ENCODE data around the gene ZNF445. TPM values are rescaled to one million over a fixed set of nuclear protein-coding genes. Genes with fewer than 3 reads are reported as not detected.
A peak's percentile ranks its signal among the peaks of the same experiment; 100 is the strongest.

ZNF445 gene
- polyA plus RNA-seq (2013): 7.0 and 7.3 TPM in 2 replicates

- Histone ChIP-seq H3K23ac (ENCODE audit: low read length) (no peak within 1 kb of the TSS), H4K8ac (ENCODE audit: low read depth, low read length) (peak within 1 kb of the TSS; percentile 67), H3K9me3 (ENCODE audit: insufficient read depth, low read depth, low read length) (no peaks in the 10 kb centered on the region), H2BK5ac (ENCODE audit: low read depth, low read length, poor library complexity) (no peak within 1 kb of the TSS), H3K27ac (ENCODE audit: low read depth, low read length) (peak within 1 kb of the TSS; percentile 41), H3K4me1 (ENCODE audit: control insufficient read depth in 1 of 2, insufficient read depth in 2 of 2, low read length in 2 of 2) (peaks cover 0 to 10% of the 10 kb centered on the region in 2 experiments), H3K4me2 (ENCODE audit: low read length) (peak within 1 kb of the TSS; percentile 67), H3K36me3 (ENCODE audit: control insufficient read depth in 1 of 2, insufficient read depth in 2 of 2, low read length in 2 of 2) (peaks cover 0 to 2% of the 10 kb centered on the region in 2 experiments), H3K27me3 (ENCODE audit: insufficient read depth, low read length) (no peaks in the 10 kb centered on the region), H2BK120ac (ENCODE audit: insufficient read depth, low read length, poor library complexity) (peak within 1 kb of the TSS; percentile 26), H2BK12ac (ENCODE audit: low read length) (peak within 1 kb of the TSS; percentile 23), H3K14ac (ENCODE audit: low read length) (peak within 1 kb of the TSS; percentile 48), H2AFZ (ENCODE audit: insufficient read depth, low read length, poor library complexity) (peak within 1 kb of the TSS; percentile 62), H3K18ac (ENCODE audit: low read length) (peak within 1 kb of the TSS; percentile 18), H4K12ac (ENCODE audit: low read depth, low read length) (peak within 1 kb of the TSS; percentile 56), H3K4ac (ENCODE audit: low read depth, low read length) (peak within 1 kb of the TSS; percentile 5), H4K91ac (ENCODE audit: low read depth, low read length) (peak within 1 kb of the TSS; percentile 4), H3K79me2 (ENCODE audit: control insufficient read depth, insufficient read depth, low read length, poor library complexity) (no peaks in the 10 kb centered on the region), H3K79me1 (ENCODE audit: low read length) (peaks cover 3% of the 10 kb centered on the region), H2AK5ac (ENCODE audit: low read length) (no peak within 1 kb of the TSS), H3K4me3 (ENCODE audit: low read depth, low read length) (peak within 1 kb of the TSS; percentile 77), H3K9ac (ENCODE audit: low read length) (peak within 1 kb of the TSS; percentile 38)
- WGBS (ENCODE audit: extremely low coverage, insufficient coverage, insufficient read length): no CpG with 5 or more reads among the region's 69 CpGs
- peak; percentile 56 to 81 for DNase-seq
These were observed at the start of gene ZNF445 for GRCh38 chr3:44477312-44478030. TSS of gene ZNF445 (minus strand) at chr3:44477670. CDS start at chr3:44455549, 22,121 bp downstream.

GRCh38 chr3:44525060-44525459 is 47.6 kb upstream of the ZNF445 start:
- no peak overlapping the region for H2BK120ac ChIP-seq (ENCODE audit: insufficient read depth, low read length, poor library complexity)
- H3K79me2 ChIP-seq (ENCODE audit: control insufficient read depth, insufficient read depth, low read length, poor library complexity): no peaks in the 10 kb centered on the region
- no peaks in the 10 kb centered on the region for H3K27me3 ChIP-seq (ENCODE audit: insufficient read depth, low read length)
- H3K4me2 ChIP-seq (ENCODE audit: low read length): no peak overlapping the region
- no CpG with 5 or more reads among the region's 5 CpGs for WGBS (ENCODE audit: extremely low coverage, insufficient coverage, insufficient read length)
- no peaks in the 10 kb centered on the region for H3K36me3 ChIP-seq (ENCODE audit: control insufficient read depth in 1 of 2, insufficient read depth in 2 of 2, low read length in 2 of 2)
- H3K23ac ChIP-seq (ENCODE audit: low read length): no peak overlapping the region
- no peaks in the 10 kb centered on the region for H3K79me1 ChIP-seq (ENCODE audit: low read length)
- no peak overlapping the region for H3K14ac ChIP-seq (ENCODE audit: low read length)
- H3K4me3 ChIP-seq (ENCODE audit: low read depth, low read length): no peak overlapping the region
- no peak overlapping the region for H3K18ac ChIP-seq (ENCODE audit: low read length)
- H2BK12ac ChIP-seq (ENCODE audit: low read length): no peak overlapping the region
- peaks cover 1% of the 10 kb centered on the region for H3K9me3 ChIP-seq (ENCODE audit: insufficient read depth, low read depth, low read length)
- H4K8ac ChIP-seq (ENCODE audit: low read depth, low read length): no peak overlapping the region
- H2AFZ ChIP-seq (ENCODE audit: insufficient read depth, low read length, poor library complexity): no peak overlapping the region
- H4K12ac ChIP-seq (ENCODE audit: low read depth, low read length): no peak overlapping the region
- no peak overlapping the region for H3K27ac ChIP-seq (ENCODE audit: low read depth, low read length)
- no peak overlapping the region for H2AK5ac ChIP-seq (ENCODE audit: low read length)
- H4K91ac ChIP-seq (ENCODE audit: low read depth, low read length): no peak overlapping the region
- no peak overlapping the region for H3K4ac ChIP-seq (ENCODE audit: low read depth, low read length)
- peaks cover 3 to 6% of the 10 kb centered on the region in 2 experiments for H3K4me1 ChIP-seq (ENCODE audit: control insufficient read depth in 1 of 2, insufficient read depth in 2 of 2, low read length in 2 of 2)
- peak; percentile 48 to 70 for DNase-seq
- H3K9ac ChIP-seq (ENCODE audit: low read length): no peak overlapping the region
- no peak overlapping the region for H2BK5ac ChIP-seq (ENCODE audit: low read depth, low read length, poor library complexity)

GRCh38 chr3:44522494-44522933 is 45.0 kb upstream of the ZNF445 start:
- H3K14ac ChIP-seq (ENCODE audit: low read length): no peak overlapping the region
- no peak overlapping the region for H3K23ac ChIP-seq (ENCODE audit: low read length)
- H2AK5ac ChIP-seq (ENCODE audit: low read length): no peak overlapping the region
- peaks cover 3 to 6% of the 10 kb centered on the region in 2 experiments for H3K4me1 ChIP-seq (ENCODE audit: control insufficient read depth in 1 of 2, insufficient read depth in 2 of 2, low read length in 2 of 2)
- no peak overlapping the region for H4K8ac ChIP-seq (ENCODE audit: low read depth, low read length)
- no peak overlapping the region for H2BK120ac ChIP-seq (ENCODE audit: insufficient read depth, low read length, poor library complexity)
- H4K91ac ChIP-seq (ENCODE audit: low read depth, low read length): peak overlapping the region; percentile 78
- no peaks in the 10 kb centered on the region for H3K27me3 ChIP-seq (ENCODE audit: insufficient read depth, low read length)
- no peak for DNase-seq
- peak overlapping the region; percentile 73 for H2BK5ac ChIP-seq (ENCODE audit: low read depth, low read length, poor library complexity)
- H3K4me3 ChIP-seq (ENCODE audit: low read depth, low read length): no peak overlapping the region
- no peak overlapping the region for H3K4me2 ChIP-seq (ENCODE audit: low read length)
- no peak overlapping the region for H3K18ac ChIP-seq (ENCODE audit: low read length)
- no peaks in the 10 kb centered on the region for H3K36me3 ChIP-seq (ENCODE audit: control insufficient read depth in 1 of 2, insufficient read depth in 2 of 2, low read length in 2 of 2)
- H3K27ac ChIP-seq (ENCODE audit: low read depth, low read length): peak overlapping the region; percentile 84
- H2AFZ ChIP-seq (ENCODE audit: insufficient read depth, low read length, poor library complexity): no peak overlapping the region
- no peak overlapping the region for H3K4ac ChIP-seq (ENCODE audit: low read depth, low read length)
- H3K79me2 ChIP-seq (ENCODE audit: control insufficient read depth, insufficient read depth, low read length, poor library complexity): no peaks in the 10 kb centered on the region
- no CpG with 5 or more reads among the region's 7 CpGs for WGBS (ENCODE audit: extremely low coverage, insufficient coverage, insufficient read length)
- no peaks in the 10 kb centered on the region for H3K79me1 ChIP-seq (ENCODE audit: low read length)
- H3K9me3 ChIP-seq (ENCODE audit: insufficient read depth, low read depth, low read length): peaks cover 1% of the 10 kb centered on the region
- H3K9ac ChIP-seq (ENCODE audit: low read length): no peak overlapping the region
- no peak overlapping the region for H2BK12ac ChIP-seq (ENCODE audit: low read length)
- H4K12ac ChIP-seq (ENCODE audit: low read depth, low read length): no peak overlapping the region

- no peaks in the 10 kb centered on the region for H3K79me2 ChIP-seq (ENCODE audit: control insufficient read depth, insufficient read depth, low read length, poor library complexity)
- H4K8ac ChIP-seq (ENCODE audit: low read depth, low read length): no peak overlapping the region
- H3K27ac ChIP-seq (ENCODE audit: low read depth, low read length): no peak overlapping the region
- H2BK12ac ChIP-seq (ENCODE audit: low read length): no peak overlapping the region
- no peak overlapping the region for H3K9ac ChIP-seq (ENCODE audit: low read length)
- H3K14ac ChIP-seq (ENCODE audit: low read length): no peak overlapping the region
- H3K4me1 ChIP-seq (ENCODE audit: control insufficient read depth in 1 of 2, insufficient read depth in 2 of 2, low read length in 2 of 2): peaks cover 3 to 6% of the 10 kb centered on the region in 2 experiments
- DNase-seq: no peak
- H3K4ac ChIP-seq (ENCODE audit: low read depth, low read length): no peak overlapping the region
- no peak overlapping the region for H4K91ac ChIP-seq (ENCODE audit: low read depth, low read length)
- H4K12ac ChIP-seq (ENCODE audit: low read depth, low read length): no peak overlapping the region
- peaks cover 1% of the 10 kb centered on the region for H3K9me3 ChIP-seq (ENCODE audit: insufficient read depth, low read depth, low read length)
- no peak overlapping the region for H2BK120ac ChIP-seq (ENCODE audit: insufficient read depth, low read length, poor library complexity)
- H3K23ac ChIP-seq (ENCODE audit: low read length): no peak overlapping the region
- H3K4me3 ChIP-seq (ENCODE audit: low read depth, low read length): no peak overlapping the region
- no peaks in the 10 kb centered on the region for H3K27me3 ChIP-seq (ENCODE audit: insufficient read depth, low read length)
- H3K4me2 ChIP-seq (ENCODE audit: low read length): no peak overlapping the region
- no peak overlapping the region for H2BK5ac ChIP-seq (ENCODE audit: low read depth, low read length, poor library complexity)
- no peaks in the 10 kb centered on the region for H3K36me3 ChIP-seq (ENCODE audit: control insufficient read depth in 1 of 2, insufficient read depth in 2 of 2, low read length in 2 of 2)
- H2AFZ ChIP-seq (ENCODE audit: insufficient read depth, low read length, poor library complexity): no peak overlapping the region
- WGBS (ENCODE audit: extremely low coverage, insufficient coverage, insufficient read length): no CpG with 5 or more reads among the region's 3 CpGs
- H3K18ac ChIP-seq (ENCODE audit: low read length): no peak overlapping the region
- no peaks in the 10 kb centered on the region for H3K79me1 ChIP-seq (ENCODE audit: low read length)
- H2AK5ac ChIP-seq (ENCODE audit: low read length): no peak overlapping the region
These were observed 44.3 kb upstream of the ZNF445 start for GRCh38 chr3:44521721-44522120.
